ENCODE data around the gene TSHZ3.

Gene TSHZ3

DNA sequence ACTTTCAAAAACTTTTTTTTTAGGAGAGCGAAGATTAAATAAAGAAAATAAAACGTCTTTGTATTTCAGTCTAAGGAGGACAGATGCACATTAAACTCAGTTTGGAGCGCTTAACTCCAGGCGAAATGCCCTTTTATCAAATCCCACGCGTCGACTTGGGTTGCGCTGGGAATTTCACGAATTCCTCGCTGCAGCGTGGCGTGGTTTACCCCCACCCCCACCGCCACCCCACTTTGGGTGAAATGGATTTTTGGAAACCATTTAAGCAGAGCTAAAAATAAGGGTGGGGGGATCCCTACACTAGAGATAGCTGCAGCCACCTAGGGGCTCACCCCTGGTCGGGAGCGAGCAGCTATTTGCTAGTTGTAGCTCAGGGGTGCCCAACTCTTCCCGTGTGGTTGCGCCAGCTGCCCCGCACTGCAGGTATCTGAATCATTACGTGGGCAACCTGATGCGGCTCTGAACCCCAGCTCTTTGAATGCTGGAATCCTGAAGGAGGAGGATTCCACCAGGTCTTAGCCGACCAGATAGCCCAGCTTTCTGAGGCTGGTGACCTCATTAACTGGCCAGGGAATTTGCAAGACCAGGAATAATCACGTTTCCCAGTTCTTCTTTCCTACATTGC is 6.5 kb upstream of the TSHZ3 start:
- no peak for DNase-seq (ENCODE audit: low read depth)
- no peak overlapping the region for H3K4me3 ChIP-seq (ENCODE audit: low read depth, low read length)
- TF ChIP-seq, protein P1, sequence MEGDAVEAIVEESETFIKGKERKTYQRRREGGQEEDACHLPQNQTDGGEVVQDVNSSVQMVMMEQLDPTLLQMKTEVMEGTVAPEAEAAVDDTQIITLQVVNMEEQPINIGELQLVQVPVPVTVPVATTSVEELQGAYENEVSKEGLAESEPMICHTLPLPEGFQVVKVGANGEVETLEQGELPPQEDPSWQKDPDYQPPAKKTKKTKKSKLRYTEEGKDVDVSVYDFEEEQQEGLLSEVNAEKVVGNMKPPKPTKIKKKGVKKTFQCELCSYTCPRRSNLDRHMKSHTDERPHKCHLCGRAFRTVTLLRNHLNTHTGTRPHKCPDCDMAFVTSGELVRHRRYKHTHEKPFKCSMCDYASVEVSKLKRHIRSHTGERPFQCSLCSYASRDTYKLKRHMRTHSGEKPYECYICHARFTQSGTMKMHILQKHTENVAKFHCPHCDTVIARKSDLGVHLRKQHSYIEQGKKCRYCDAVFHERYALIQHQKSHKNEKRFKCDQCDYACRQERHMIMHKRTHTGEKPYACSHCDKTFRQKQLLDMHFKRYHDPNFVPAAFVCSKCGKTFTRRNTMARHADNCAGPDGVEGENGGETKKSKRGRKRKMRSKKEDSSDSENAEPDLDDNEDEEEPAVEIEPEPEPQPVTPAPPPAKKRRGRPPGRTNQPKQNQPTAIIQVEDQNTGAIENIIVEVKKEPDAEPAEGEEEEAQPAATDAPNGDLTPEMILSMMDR (IDR thresholded peaks at IDR 0.05; ENCODE audit: insufficient read depth, low read depth, low read length, missing control alignments): no peak

DNA sequence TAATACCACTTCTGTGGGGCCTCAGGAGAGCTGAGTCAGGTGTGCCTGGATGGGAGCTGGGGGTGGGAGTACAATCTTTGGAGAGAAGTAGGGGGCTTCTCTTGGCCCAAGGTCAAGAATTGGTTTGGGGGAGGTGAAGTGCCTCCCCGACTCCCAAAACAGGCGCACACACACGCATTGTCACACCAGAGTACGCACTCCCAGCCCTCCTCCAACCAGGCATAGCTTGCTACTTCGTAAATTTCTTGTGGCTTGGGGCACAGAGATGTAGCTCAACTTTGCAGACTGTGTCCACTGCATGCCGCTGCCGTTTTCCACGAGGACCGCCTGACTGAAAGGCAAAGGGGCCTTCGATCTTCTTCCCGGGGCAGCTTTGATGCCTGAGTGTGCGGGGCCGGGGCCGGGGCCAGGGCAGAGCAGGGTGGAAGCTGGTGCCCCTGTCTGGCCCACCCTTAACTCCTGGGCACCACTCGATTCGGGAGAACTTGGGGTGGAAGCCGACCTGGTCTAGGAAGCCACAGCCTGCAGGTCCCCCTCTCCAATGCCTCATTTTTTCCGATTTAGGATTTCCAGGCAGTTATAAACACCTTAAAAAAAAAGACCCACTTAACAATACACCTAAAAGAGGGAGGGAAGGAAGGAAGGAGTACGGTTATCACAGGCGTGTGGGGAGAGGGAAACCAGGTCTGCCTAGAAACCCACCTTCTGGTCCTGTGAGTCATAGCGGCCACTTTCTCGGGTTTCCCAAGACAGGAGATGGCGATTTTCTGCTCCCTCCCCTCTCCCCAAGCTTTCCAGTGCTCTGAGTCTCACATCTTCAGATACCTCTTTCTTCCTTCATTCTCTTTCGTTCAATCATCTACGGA is 5.8 kb upstream of the TSHZ3 start:
- no peak for DNase-seq (ENCODE audit: low read depth)
- TF ChIP-seq, protein P1 (IDR thresholded peaks at IDR 0.05; ENCODE audit: insufficient read depth, low read depth, low read length, missing control alignments): no peak
- H3K4me3 ChIP-seq (ENCODE audit: low read depth, low read length): no peak overlapping the region

DNA sequence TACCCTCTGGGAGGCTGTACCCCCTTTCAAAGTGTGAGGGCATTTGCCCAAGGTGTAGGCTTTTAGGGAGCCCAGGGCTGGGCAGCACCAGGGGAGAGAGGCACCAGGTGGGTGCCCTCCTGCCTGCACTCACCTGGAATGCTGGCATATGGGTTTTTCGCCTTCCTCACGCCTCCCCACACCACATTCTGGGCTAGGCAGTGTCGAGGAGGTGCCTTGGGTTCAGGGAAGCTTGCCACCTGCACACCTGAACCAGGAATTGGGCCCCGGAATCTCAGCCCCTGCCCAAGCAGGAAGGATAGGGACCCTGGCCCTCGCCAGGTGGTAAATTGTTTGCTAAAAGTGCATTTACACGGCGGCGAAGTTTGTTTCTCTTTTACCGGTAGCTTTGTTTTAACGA is 5.1 kb upstream of the TSHZ3 start:
- H3K4me3 ChIP-seq (ENCODE audit: low read depth, low read length): no peak overlapping the region
- TF ChIP-seq, protein P1 (IDR thresholded peaks at IDR 0.05; ENCODE audit: insufficient read depth, low read depth, low read length, missing control alignments): no peak
- DNase-seq (ENCODE audit: low read depth): no peak

DNA sequence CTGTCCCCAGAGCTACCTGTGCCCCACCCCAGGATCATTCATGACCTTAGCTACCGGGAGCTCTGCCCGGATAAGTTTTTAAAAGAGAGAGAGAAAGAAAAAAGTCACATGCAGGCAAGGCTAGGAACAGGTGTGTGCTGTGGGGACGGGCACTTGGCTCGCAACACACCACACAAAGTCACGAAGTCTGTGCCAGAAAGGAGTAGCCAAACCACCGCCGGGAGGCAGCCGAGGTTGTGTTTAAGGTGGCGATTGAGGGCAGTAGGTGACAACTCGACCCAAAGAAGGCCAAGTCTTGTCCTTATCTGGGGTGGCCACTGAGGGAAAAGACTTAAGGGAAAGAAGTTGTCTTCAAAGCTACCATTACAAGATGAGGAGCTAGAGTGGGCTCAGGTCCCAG is 4.6 kb upstream of the TSHZ3 start:
- TF ChIP-seq, protein P1 (IDR thresholded peaks at IDR 0.05; ENCODE audit: insufficient read depth, low read depth, low read length, missing control alignments): no peak
- no peak overlapping the region for H3K4me3 ChIP-seq (ENCODE audit: low read depth, low read length)
- DNase-seq (ENCODE audit: low read depth): no peak

DNA sequence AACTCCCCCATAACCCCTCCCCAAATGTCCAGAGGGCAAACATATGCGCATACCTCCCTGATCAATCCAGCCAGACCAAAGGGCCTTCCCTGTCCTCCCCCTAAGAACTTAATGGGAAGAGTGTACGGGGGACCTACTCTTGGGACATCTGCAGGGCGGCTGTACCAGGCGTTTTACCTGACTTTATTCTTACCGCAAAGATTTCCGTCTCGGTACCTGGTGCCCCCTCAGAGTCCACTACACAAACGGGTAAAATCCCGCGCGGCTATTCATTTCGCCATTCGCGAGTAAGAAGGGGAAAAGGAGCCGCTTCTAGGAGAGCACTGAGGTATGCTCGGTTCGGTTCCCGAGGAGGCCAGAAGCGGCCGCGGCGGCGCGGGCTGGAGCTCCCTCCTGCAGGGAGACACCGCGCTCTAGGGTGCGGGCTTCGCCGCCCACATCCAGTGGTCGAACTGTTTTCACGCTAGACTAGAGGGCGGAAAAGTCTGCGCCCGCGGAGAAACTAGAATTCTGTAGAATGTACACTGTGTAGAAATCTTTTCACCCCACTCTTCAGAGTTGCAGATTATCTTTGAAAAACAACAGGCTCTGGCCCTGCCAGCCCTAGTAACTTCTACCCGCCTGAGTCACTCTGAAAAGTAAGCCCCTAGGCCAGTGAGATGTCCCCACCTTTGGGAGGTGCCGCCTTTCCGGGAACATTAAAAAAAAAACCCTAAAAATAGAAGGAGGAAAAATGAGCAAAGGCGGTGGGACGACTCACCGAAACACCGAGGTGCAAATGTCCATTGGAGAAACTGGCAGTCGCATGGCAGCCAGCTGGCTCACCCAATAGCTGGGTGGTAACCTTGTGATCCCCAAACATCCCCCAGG is 3.8 kb upstream of the TSHZ3 start:
- no peak overlapping the region for H3K4me3 ChIP-seq (ENCODE audit: low read depth, low read length)
- TF ChIP-seq, protein P1 (IDR thresholded peaks at IDR 0.05; ENCODE audit: insufficient read depth, low read depth, low read length, missing control alignments): no peak
- no peak for DNase-seq (ENCODE audit: low read depth)

DNA sequence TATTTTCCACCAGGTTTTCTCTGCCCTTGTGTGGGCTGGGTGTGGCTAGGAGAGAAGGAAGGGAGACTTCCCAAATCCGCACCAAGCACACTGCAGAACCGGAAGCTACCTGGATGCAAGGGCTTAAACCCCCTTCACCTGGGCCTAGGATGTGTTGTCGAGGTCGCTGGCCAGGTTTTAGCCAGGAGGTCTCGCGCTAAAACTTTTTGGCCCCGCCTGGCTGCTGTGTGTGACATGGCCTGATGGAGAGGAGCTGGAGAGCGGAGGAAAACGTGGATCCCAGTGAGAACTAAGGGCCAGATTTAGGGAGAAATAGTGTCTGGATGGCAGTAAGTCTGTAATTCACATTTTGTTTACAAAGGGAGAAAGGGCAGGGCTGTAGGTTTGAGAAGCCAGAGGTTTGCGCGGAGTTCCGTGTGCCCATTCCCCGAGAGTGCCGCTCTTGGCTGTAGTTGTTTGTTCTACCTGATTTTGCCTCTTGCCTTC is 3.1 kb upstream of the TSHZ3 start:
- H3K4me3 ChIP-seq (ENCODE audit: low read depth, low read length): no peak overlapping the region
- TF ChIP-seq, protein P1 (IDR thresholded peaks at IDR 0.05; ENCODE audit: insufficient read depth, low read depth, low read length, missing control alignments): no peak
- DNase-seq (ENCODE audit: low read depth): no peak

Data from GM12865 (cell line).